Measurements from ENCODE around the gene TCEA3. TPM values are rescaled to one million over a fixed set of nuclear protein-coding genes. Genes with fewer than 3 reads are reported as not detected.

Gene TCEA3
- total and polyA plus RNA-seq, 2 experiments from 2014 or later = 9.2 to 23.2 TPM

DNA sequence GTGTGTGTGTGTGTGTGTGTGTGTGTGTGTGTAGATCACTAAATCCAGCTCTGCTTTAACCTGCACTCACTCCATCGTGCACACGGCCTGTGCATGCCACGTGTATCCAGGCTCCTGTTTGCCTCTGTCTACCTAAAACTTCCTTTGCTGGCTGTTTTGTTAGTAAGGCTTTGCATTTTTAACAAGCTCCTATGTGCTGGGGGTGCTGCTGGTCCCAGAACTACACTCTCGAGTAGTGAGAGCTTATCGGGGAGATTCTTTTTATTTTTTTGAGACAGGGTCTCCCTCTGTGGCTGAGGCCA is 596 bp upstream of the TCEA3 start:
- WGBS, 2 experiments (ENCODE audit: low coverage in 1 of 2, low lambda C conversion rate in 2 of 2, missing lambda C conversion rate in 2 of 2) = 30 to 61% methylated on average over 5 of the region's 5 CpGs
- H4K20me1 ChIP-seq (ENCODE audit: insufficient read depth) = no peaks in the 10 kb centered on the region
- peak overlapping the region; percentile 70 for H3K4me3 ChIP-seq
- H2AFZ ChIP-seq = peak overlapping the region; percentile 85
- no peaks in the 10 kb centered on the region for H3K9me3 ChIP-seq (ENCODE audit: low read depth)
- peaks cover 21% of the 10 kb centered on the region for H3K4me1 ChIP-seq (ENCODE audit: insufficient read depth)
- H3K4me2 ChIP-seq (ENCODE audit: unreplicated experiment) = peak overlapping the region; percentile 85
- H3K79me2 ChIP-seq (ENCODE audit: insufficient read depth) = no peaks in the 10 kb centered on the region
- H3F3A ChIP-seq (ENCODE audit: insufficient read depth) = peaks cover 24% of the 10 kb centered on the region
- H3K27ac ChIP-seq = no peak overlapping the region
- H3K9ac ChIP-seq = peak overlapping the region; percentile 73; the same call in 1 of the 2 replicates
- no peaks in the 10 kb centered on the region for H3K9me2 ChIP-seq (ENCODE audit: insufficient read depth)
- no peak for DNase-seq
- no peaks in the 10 kb centered on the region for H3K27me3 ChIP-seq (replicated peaks; ENCODE audit: insufficient read depth)
- in situ Hi-C loops (cut with MboI) = no loop called here
- no peaks in the 10 kb centered on the region for H3K36me3 ChIP-seq (ENCODE audit: low read depth)
- no peak for TF ChIP-seq EZH2phosphoT487 (IDR thresholded peaks at IDR 0.05; ENCODE audit: insufficient read depth, low read depth)
- TF ChIP-seq EZH2 (IDR thresholded peaks at IDR 0.05; ENCODE audit: insufficient read depth, poor library complexity, severe bottlenecking) = no peak

DNA sequence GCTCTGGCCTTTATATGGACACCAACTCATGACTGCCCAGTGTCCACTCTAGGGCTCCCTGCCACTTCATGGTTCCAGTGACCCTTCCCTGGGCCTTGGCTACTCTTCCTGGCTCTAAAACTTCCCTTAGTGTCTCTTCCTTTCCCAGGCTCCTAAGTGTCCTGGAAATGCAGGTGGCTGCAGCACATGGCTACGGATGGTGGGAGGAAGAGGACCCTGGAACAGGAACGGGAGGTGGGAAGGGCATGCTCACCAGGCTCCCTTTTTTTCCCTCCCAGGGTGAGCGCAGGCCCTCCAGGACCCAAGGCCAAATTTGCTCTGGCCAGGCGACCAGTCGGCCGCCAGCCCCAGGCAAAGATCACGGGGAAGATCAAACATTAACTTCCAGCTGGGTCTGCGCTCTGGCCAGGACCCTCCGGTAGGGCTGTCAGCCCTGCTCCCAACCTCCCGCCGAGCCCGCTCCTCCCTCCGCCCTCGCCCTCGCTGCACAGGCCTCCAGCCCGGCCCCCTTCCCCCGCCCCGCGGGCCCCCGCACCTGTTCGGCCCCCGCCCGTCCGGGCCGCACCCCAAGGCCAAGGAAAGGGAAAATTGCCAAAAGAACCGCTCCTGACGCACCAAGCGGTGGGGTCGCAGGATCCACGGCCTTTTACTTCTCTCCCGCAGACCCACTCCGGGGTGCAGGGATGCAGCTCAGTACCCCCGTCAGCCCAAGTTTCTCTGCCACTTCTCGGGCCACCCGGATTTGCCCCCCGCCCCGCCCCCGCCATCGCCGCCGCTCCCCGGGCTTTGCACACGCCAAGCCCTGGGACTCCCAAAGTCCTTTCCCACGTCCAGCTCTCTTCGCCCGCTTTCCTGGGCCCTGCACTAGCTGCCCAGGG is 894 bp downstream of the TCEA3 start:
- 8 to 9% methylated on average over 19 to 45 of the region's 46 CpGs for WGBS, 2 experiments (ENCODE audit: low coverage in 1 of 2, low lambda C conversion rate in 2 of 2, missing lambda C conversion rate in 2 of 2)
- TF ChIP-seq EZH2 (IDR thresholded peaks at IDR 0.05; ENCODE audit: insufficient read depth, poor library complexity, severe bottlenecking) (no peak), EZH2phosphoT487 (IDR thresholded peaks at IDR 0.05; ENCODE audit: insufficient read depth, low read depth) (no peak)
- peak overlapping the region; percentile 85 for H2AFZ ChIP-seq
- no peaks in the 10 kb centered on the region for H3K27me3 ChIP-seq (replicated peaks; ENCODE audit: insufficient read depth)
- no peaks in the 10 kb centered on the region for H3K9me2 ChIP-seq (ENCODE audit: insufficient read depth)
- peaks cover 24% of the 10 kb centered on the region for H3F3A ChIP-seq (ENCODE audit: insufficient read depth)
- H3K4me1 ChIP-seq (ENCODE audit: insufficient read depth) = peaks cover 21% of the 10 kb centered on the region
- H4K20me1 ChIP-seq (ENCODE audit: insufficient read depth) = no peaks in the 10 kb centered on the region
- H3K27ac ChIP-seq = peak overlapping the region; percentile 88
- H3K79me2 ChIP-seq (ENCODE audit: insufficient read depth) = no peaks in the 10 kb centered on the region
- peak; percentile 56 for DNase-seq
- no peaks in the 10 kb centered on the region for H3K9me3 ChIP-seq (ENCODE audit: low read depth)
- H3K4me3 ChIP-seq = peak overlapping the region; percentile 70
- no peaks in the 10 kb centered on the region for H3K36me3 ChIP-seq (ENCODE audit: low read depth)
- peak overlapping the region; percentile 73 for H3K9ac ChIP-seq
- H3K4me2 ChIP-seq (ENCODE audit: unreplicated experiment) = peak overlapping the region; percentile 85
- in situ Hi-C loops (cut with MboI) = no loop called here

DNA sequence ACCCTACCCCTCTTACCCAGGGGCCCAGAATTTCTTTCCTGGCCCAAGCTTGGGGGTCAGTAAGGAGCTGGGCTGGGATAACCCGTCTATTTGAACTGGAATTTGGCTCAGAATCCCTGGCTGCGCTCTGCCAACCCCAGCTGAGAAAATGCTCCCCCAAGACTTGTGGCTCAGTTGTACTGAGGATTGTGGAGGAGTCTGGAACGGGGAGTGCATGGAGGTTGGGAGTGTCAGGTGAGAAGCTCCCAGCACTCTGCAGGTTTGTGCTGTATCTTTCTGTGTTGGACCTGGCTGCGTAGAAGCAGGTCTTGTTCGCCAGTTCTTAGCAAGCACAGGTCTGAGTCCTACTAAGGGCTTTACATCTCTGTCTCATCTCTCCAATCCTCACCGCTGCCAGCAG is 1.6 kb downstream of the TCEA3 start:
- H3K27ac ChIP-seq = peak overlapping the region; percentile 88
- no peaks in the 10 kb centered on the region for H3K27me3 ChIP-seq (replicated peaks; ENCODE audit: insufficient read depth)
- TF ChIP-seq EZH2 (IDR thresholded peaks at IDR 0.05; ENCODE audit: insufficient read depth, poor library complexity, severe bottlenecking) (no peak), EZH2phosphoT487 (IDR thresholded peaks at IDR 0.05; ENCODE audit: insufficient read depth, low read depth) (no peak)
- H3F3A ChIP-seq (ENCODE audit: insufficient read depth) = peaks cover 24% of the 10 kb centered on the region
- no peaks in the 10 kb centered on the region for H4K20me1 ChIP-seq (ENCODE audit: insufficient read depth)
- peak overlapping the region; percentile 66 for H3K4me2 ChIP-seq (ENCODE audit: unreplicated experiment)
- peak overlapping the region; percentile 65 for H2AFZ ChIP-seq
- 0 out of 2 replicates have a peak overlapping the region, but pooled peaks have one; percentile 38 for H3K4me3 ChIP-seq
- H3K79me2 ChIP-seq (ENCODE audit: insufficient read depth) = no peaks in the 10 kb centered on the region
- DNase-seq = peak; percentile 38
- H3K36me3 ChIP-seq (ENCODE audit: low read depth) = no peaks in the 10 kb centered on the region
- H3K9ac ChIP-seq = peak overlapping the region; percentile 73
- no peaks in the 10 kb centered on the region for H3K9me3 ChIP-seq (ENCODE audit: low read depth)
- in situ Hi-C loops (cut with MboI) = no loop called here
- H3K4me1 ChIP-seq (ENCODE audit: insufficient read depth) = peaks cover 21% of the 10 kb centered on the region
- no peaks in the 10 kb centered on the region for H3K9me2 ChIP-seq (ENCODE audit: insufficient read depth)
- WGBS, 2 experiments (ENCODE audit: low coverage in 1 of 2, low lambda C conversion rate in 2 of 2, missing lambda C conversion rate in 2 of 2) = 39 to 46% methylated on average over 5 to 6 of the region's 6 CpGs

DNA sequence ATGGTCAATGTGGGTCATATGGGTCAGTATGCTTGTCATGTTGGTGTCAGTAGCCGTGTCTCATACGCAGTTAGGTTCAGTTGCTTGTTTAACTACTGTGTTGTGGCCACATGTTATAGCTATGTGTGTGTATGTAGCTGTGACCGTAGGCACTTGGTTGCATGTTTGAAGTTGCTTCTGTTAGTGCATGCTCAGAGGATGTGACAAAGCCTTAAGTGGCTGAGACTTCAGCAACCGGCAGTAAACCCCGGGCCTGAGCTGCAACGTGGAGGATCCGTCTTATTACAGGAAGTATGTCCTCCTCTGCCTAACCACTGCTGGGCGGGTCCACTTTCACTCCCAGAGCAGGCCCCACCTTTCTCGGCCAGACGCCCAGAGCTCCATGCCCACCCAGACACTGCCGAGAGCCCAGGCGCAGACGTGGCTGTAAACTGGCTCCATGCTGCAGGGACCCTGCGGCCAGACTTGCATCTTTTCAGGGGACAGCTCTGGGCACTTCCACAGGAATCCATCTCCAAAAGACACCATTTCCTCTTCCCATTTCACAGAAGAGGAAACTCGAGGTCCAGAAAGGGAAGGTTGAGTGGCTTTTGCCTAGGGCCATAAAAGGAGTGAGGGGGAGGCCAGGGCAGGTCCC is 2.2 kb downstream of the TCEA3 start:
- Histone ChIP-seq H3K4me2 (ENCODE audit: unreplicated experiment) (peak overlapping the region; percentile 66), H3K27ac (peak overlapping the region; percentile 88), H2AFZ (peak overlapping the region; percentile 65), H3K9me3 (ENCODE audit: low read depth) (no peaks in the 10 kb centered on the region), H3K4me1 (ENCODE audit: insufficient read depth) (peaks cover 21% of the 10 kb centered on the region), H4K20me1 (ENCODE audit: insufficient read depth) (no peaks in the 10 kb centered on the region), H3K4me3 (peak overlapping the region; percentile 38), H3K36me3 (ENCODE audit: low read depth) (no peaks in the 10 kb centered on the region), H3K9ac (peak overlapping the region; percentile 73), H3K27me3 (replicated peaks; ENCODE audit: insufficient read depth) (no peaks in the 10 kb centered on the region), H3K9me2 (ENCODE audit: insufficient read depth) (no peaks in the 10 kb centered on the region), H3F3A (ENCODE audit: insufficient read depth) (peaks cover 24% of the 10 kb centered on the region), H3K79me2 (ENCODE audit: insufficient read depth) (no peaks in the 10 kb centered on the region)
- peak; percentile 88 for DNase-seq
- in situ Hi-C loops (cut with MboI) = no loop called here
- WGBS, 2 experiments (ENCODE audit: low coverage in 1 of 2, low lambda C conversion rate in 2 of 2, missing lambda C conversion rate in 2 of 2) = 3 to 4% methylated on average over 15 of the region's 15 CpGs
- TF ChIP-seq EZH2 (IDR thresholded peaks at IDR 0.05; ENCODE audit: insufficient read depth, poor library complexity, severe bottlenecking) = no peak
- TF ChIP-seq EZH2phosphoT487 (IDR thresholded peaks at IDR 0.05; ENCODE audit: insufficient read depth, low read depth) = no peak

Measured in GM23248 (cell line).